Left ventricle myocardium superior (tissue), 1 donor: ENCODE data around the gene TMEM245. TPM values are rescaled to one million over a fixed set of nuclear protein-coding genes. Genes with fewer than 3 reads are reported as not detected.

Experiments used
- ATAC-seq: fragments of 200-7000 bp; cut with Tn5 transposase; one replicate; pipeline ENCODE4 v1.9.1; 2020; ENCODE audit warnings: mild to moderate bottlenecking, moderate library complexity
- DNase-seq: peaks from one replicate; pipeline ENCODE4 v3.0.0-alpha.2; 2020
- intact Hi-C: fragments of 100-400 bp; cut with micrococcal nuclease; formaldehyde crosslinking; loops from one replicate; pipeline ENCODE4 v1.11.0; 2022
- total RNA-seq: library from RNA; stranded (reverse); fragmentation: NEBNext Ultra II Directional; extraction: Animal tissue kit (Norgen Biotek cat#: 25700); gene quantifications from one replicate; pipeline ENCODE4 v1.2.1, GENCODE V29; 2021
- donor health status: DM: no; HTN: yes; CAD: no; lungs with severe emphysema.

Gene TMEM245
- total RNA-seq, 1 donor from 2014 or later: 112 TPM

DNA sequence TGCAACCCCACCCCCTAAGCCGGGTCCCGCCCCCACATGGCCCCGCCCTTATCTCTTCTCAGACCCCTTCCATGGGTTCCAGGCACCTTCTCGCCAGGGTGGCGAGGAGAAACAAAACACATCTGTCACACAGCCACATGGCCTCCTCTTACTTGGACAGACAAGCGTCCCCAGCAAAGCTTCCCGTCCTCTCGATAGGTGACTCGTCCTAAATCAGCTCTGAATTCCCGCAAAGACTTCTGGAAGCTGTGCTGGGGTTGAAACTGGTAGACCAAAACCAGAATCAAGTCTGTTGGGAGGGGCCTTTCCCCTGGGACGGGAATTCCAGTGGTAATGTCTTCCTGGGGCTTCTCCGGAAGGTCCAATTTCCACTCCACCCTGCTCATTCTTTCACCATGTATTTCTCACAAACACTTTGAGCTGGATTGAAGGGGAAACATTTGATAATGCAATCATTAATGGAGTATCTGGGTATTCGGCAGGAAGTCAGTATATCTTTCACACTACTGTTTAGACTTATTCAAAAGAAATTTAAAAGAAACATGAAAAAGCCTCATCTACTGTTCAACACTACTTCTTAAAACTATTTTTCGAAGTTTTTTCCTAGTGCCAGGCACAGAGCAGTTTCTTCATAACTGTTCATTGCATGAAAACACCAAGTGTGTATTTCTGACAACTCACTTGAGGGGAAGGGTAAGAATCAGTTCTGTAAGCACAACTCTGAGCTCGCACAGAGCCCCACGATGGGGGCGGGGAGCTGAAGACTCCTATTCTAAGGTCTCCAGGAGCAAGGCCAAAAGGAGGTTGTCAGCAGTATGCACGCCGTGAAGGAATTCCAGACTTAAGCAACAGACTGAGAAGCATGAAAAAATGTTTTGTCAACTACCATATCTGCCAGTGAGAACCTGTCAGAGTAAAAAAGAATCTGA lies 105.8 kb downstream of the TMEM245 start:
- intact Hi-C loops: no loop called here
- ATAC-seq: no peak
- DNase-seq: peak; percentile 39

DNA sequence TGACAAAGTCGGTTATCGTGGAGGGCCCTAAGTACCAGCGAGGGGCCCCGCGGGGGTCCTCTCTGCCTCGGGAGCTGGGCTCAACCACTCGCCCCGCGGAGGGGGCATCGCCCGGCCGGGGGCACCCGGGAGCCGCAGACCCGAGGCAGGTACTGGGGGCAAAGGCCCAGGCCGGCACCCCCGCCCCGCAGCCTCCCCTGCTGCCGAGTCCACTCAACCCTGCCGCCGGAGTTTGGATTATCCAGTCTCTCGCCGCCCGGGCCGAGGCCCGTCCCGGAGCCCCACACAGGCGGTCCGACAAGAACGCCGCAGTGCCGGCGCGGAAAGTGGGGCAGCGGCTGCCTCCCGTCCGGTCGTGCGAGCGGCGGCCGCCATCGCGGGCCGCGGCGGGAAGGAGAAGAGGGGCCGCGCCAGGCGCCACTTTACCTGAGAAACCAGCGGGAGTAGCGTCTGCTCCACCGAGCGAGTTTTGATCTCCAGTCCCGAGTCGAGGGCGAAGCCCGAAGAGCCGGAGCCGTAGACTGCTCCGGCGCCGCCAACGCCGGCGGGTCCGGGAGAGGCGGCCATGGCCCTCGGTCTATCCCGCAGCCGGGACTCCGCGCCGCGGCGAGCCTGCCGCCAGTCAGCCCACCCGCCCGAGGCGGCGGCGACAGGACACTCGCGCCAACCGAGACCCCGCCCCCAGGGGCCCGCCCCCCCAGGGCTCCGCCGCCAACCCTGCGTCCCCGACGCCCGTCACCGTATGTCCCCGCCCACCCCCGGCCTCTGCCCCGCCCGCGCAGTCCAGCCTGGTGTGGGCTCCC lies 106.7 kb downstream of the TMEM245 start, which contains the start of gene CTNNAL1:
CTNNAL1 (minus strand) TSS at position 624 of the 803 bp plus-strand sequence; CDS start at position 567, 57 bp downstream.
- peak; percentile 96 for ATAC-seq
- intact Hi-C loops: no loop called here
- DNase-seq: peak; percentile 96

DNA sequence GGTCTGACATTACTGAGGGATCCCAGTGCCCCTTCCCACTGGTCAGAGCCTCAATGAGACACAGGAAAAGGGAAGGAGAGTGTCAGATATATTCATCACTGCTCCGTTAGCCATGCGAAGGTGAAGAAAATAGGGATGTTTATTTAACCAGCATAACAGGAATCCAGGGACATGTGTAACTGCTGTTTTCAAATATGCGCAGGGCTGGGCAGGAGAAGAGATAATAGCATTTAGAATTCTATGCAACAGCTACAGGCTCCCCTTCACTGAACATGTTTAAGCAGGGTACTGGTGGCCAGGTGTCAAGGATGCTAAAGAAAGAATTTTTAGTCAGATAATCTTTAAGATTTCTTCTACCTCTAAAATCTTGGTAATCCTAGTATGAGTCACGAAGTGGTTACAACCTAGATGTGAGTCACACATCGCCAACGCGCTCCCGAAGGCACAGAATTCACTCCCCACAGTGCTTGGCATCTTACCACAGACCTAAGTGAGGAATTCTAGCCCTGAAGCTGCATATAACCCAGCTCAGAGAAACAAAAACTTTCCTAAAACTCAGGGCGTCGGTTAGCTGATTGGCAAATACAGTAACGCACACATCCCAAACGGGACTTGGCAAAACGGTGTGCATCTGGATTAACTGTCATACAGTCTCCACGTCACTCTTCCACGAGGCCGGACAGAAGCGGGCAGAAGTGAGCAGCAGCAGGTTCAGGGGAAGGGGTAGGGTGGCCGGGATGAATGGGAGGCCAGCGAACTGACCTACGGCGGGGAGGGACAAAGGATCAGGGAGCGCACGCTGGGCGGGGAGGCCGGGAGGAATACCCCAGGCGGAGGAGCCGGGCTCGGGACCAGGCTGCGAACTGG lies 107.5 kb downstream of the TMEM245 start:
- DNase-seq (peak; percentile 64), ATAC-seq (peak; percentile 50)
- intact Hi-C loops: no loop called here

DNA sequence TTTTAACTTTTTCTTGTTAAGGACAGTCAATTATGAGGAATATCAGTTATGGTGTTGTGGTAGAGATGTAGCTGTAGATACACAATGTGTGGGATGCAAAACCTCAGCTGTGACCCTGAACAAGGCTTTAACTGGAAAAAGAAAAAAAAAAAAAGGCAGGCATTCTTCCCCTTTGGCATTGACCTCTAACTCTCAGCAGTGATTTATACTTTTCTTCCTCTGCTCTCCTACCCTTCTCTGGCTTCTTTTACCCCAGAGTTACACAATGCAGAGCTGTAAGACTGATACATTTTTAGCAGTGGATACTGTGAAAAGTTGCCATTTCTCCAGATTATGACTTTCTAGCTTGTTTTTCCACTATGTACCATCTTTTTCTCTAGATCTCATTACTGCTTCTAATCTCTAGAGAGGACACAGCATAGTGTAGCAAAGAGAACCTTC lies 108.5 kb downstream of the TMEM245 start:
- ATAC-seq (no peak), DNase-seq (no peak)
- intact Hi-C loops: no loop called here

DNA sequence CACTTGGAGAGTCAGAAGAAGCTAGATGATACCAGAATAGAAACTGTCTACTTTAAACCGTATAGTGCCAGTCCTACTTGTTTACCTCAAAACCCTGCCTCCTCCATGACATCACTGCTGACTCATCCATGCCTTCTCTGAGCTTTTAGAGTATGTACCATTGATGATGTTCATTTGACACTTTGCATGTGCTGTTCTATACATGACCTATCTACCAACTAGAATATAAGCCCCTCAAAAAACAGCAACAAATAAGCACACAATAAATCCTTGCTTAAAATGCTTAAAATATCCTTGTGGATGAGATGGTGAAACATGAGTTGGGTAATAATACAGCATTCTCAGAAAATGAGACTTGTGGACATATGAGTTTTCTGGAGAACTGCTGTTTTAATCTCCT lies 109.0 kb downstream of the TMEM245 start:
- DNase-seq (no peak), ATAC-seq (no peak)
- intact Hi-C loops: no loop called here

DNA sequence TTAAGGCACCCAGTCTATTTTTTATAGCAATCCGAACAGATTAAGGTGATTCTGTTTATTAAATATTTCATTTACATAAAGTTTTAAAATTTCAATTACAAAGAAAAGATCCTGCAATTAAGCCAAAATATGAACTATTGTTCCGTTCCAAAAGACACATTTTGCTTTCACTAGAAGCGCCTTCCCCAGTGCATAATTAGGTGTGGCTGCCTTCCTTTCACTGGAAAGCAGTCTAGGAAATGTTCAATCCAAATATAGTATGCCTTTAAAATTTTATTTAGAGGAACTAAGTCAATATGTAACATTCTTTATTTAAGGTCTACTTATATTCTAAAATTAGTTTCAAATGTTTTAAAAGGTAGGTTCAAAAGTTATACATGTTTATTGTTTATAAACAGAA lies 114.1 kb downstream of the TMEM245 start:
- no peak for DNase-seq
- intact Hi-C loops: no loop called here
- no peak for ATAC-seq

DNA sequence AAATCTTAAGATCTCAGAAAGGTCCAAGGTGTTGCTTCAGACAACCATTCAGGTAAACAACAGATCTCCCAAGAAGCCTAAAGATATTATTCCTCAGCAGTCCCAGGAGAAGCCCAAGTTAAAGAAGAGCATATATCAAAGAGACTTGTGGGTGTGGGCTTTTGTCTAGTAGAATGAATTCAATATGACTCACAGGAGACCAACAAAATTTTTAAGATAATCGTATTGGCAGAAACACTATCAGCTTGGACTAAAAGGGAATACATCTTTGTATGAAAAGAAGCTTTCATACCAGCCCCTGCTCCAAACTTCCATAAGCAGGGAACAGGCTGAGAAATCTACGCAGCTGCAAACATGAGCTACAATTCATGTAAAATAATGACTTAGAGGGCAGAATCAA lies 116.6 kb downstream of the TMEM245 start:
- DNase-seq: no peak
- ATAC-seq: no peak
- intact Hi-C loops: no loop called here

DNA sequence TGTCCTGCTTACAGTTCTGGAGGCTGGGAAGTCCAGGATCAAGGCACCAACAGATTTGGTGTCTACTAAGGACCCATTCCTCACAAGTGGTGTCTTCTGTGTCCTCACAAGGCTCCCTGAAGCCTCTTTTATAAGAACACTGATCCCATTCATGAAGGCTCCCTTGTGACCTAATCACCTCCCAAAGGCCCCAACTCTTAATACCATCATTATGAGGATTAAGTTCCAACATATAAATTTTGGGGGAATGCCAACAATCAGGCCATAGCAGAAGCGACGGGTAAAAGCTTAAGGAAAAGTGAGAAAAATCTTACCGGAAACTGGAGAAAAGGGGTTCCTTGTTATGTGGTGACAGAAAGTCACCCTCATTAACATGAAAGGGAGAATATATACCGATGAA lies 117.6 kb downstream of the TMEM245 start:
- intact Hi-C loops: no loop called here
- ATAC-seq (no peak), DNase-seq (no peak)

DNA sequence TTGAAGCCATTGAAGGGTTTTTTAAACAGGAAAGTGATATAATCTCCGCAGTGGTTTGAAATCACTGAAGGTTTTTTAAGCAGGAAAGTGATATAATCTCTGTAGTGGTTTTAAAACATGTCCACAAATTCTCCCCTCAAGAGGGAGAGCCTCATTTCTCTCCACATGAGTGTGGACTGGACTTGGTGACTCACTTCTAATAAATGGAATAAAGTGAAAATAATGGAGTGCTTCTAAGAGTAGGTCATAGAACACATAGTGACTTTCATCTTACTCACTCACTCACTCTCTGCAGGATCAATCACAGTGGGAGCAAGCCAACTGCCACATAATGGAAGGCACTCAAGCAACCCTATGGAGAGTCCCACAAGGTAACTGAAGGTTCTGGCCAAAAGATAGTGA lies 118.5 kb downstream of the TMEM245 start:
- no peak for DNase-seq
- ATAC-seq: no peak
- intact Hi-C loops: no loop called here

DNA sequence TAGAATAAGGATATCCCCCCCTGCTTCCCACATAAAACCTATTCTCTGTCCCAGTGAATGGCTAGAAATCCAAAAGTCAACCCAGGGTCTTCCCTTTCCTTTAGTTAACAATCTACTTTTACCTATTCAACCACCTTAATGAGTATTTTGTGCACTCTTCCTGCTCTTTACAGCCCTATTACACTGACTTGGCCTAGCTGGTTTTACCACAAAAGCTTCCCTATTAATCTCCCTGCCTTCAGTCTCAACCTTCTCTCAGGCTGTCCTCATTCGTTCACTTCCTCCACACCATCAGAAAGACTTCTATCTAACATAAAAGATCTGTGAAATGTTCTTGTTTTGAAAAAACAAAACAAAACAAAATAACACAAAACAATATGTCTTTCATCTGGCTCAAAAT lies 122.6 kb downstream of the TMEM245 start:
- no peak for ATAC-seq
- intact Hi-C loops: no loop called here
- DNase-seq: no peak

DNA sequence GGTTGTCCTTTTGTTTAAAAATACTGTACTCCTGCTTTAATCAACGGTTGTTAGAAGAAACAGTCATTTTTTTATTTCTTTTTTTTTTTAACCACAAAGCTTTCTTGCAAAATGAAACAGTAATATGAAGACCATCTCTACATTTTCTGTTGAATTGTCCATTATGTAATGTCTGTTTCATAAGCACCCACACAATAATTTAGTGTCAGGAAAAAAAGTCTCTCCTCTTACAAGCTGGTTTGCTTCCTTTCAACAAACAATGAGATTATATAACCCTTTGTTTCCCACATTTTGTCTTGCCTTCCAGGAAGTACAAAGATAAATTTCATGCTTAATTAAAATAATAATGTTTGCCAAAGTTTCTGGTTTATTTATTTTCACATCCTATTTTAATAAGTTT lies 123.1 kb downstream of the TMEM245 start:
- ATAC-seq (no peak), DNase-seq (no peak)
- intact Hi-C loops: no loop called here

DNA sequence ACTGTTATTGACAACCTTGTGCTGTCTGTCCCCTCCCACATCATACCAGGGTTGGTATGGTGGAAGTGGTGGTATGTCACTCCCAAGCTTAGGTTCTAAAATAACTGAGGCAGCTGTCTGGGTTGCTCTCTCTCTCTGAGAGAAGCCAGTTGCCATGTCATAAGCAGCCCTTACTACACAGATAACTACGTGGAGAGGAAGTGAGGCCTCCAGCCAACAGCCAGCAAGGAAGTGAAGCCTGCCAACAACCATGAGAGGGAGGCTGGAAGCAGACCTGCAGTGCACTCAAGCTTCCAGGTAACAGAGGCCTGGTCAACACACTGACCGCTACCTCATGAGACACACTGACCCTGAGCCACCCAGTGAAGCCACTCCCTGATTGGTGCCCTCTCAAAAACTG lies 125.1 kb downstream of the TMEM245 start:
- DNase-seq (peak; percentile 62), ATAC-seq (peak; percentile 93)
- intact Hi-C loops: no loop called here

DNA sequence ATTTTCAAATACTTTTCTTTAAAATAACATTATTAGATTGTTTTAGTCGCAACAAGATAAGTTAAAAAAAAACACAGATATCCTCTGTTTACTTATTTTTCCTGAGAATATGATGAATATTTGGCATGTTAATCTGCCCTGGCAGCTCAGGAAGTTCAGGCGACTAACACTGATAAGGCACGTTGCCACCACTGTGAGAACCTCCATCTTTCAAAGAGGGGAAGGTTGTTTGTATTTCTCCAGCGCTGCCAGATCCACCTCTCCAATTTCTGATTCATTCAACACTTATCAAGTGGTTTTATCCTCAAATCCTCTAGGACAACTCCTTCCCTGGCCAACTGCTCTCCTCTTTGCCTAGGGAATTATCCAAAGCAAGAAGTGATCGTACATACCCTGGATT lies 128.3 kb downstream of the TMEM245 start:
- intact Hi-C loops: no loop called here
- ATAC-seq: no peak

DNA sequence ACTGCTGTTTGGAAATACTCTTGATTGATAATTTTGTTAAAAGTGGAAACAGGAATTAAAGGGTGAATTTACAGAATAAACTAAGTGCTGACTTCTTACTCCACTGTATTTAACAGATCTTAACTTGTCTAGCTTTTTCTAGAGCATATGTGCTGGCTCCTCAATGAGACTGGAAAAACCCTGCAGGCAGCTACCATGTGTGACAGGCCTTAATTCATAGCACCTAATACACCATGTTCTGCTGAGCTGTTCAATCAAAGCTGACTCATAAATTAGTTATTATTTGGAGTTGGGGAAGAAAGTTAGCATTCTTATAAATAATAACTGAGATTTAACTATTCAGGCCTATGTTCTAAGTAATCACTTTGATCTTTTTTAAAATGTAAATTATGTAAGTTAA lies 135.9 kb downstream of the TMEM245 start:
- intact Hi-C loops: no loop called here
- no peak for DNase-seq
- no peak for ATAC-seq

More for the DNA sequence above, 128.3 kb downstream of the TMEM245 start:
- no peak for DNase-seq

DNA sequence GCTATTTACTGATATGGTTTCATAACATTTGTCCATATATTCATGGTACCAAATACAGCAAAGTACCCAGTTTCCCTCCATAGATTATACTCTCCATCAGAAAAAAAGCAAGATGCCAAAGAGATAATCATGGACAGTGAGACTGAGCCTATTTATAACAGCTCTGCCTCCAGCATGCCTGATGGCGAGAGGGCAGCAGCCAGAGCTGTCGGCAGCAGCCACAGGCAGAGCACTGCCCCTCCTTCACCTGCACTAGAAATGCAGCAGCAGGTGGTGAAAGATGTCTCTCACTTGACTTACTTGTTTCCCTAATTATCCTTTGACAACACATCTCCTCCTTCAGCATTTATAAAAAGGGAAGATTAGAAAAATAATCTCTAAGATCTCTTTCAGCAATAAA lies 138.9 kb downstream of the TMEM245 start:
- intact Hi-C loops: no loop called here
- peak; percentile 48 for DNase-seq
- ATAC-seq: peak; percentile 87

DNA sequence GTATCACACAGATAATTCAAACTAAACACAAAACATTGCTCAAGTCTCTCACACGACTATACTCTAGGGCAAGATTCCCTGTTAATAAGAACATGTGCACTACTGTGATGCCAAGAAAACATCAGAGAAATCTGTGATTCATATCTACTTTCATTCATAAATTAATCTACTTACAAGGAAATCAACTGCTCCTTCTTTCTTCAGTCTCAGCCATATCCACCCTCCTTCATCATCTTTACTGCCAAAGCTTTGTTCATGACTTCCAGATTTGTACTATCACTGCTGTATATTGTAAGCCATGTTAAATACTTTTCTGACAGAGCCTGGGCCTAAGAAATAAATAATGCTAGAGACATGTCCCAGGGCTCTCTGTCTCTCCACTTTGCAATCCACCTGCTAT lies 141.5 kb downstream of the TMEM245 start:
- DNase-seq (no peak), ATAC-seq (no peak)
- intact Hi-C loops: no loop called here

DNA sequence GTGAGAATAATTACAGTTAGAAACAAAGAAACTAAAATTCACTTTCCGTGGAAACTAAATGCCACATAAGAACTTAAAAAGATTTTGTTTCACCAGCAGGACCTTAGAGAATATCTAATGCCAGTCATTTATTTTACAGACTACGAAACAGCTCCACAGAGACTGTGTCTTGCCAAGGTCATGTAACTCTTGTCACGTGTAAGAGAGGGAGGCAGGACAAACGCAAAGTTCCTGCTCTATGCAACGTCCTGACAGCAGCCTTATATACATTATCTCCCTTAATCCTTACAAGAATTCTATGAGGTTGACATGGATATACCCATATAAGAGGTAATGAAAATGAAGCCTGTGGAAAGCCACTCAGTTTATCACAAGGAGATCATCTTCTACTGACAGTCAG lies 145.9 kb downstream of the TMEM245 start:
- peak; percentile 80 for ATAC-seq
- intact Hi-C loops: no loop called here
- no peak for DNase-seq

DNA sequence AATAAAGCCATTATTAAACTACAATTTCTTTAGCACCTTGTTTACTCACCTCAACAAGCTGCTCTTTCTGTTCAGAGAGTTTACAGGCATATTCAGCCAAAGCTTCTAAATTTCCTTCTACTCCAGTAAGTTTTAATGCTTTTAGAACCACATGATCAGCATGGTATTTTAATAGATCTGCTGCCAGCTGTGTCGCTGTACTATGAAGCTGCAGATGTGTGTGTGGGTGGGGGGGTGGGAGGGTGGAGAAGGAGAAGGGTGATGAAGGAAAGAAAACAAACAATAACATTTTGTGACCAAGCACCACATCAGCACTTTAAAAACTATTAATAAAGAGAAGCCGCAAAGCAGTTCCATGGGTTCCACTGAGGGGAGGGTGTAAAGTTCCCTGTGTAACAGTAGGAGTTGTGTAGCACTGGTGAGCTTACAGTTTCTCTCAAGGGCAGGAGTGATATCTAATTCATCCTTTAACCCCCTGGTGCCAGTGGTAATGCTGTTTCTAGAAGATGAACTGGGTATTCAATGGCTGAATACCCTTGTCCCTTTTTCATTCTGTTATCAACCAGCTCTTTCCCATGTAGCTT lies 147.0 kb downstream of the TMEM245 start:
- ATAC-seq (peak; percentile 60), DNase-seq (no peak)
- intact Hi-C loops: no loop called here

DNA sequence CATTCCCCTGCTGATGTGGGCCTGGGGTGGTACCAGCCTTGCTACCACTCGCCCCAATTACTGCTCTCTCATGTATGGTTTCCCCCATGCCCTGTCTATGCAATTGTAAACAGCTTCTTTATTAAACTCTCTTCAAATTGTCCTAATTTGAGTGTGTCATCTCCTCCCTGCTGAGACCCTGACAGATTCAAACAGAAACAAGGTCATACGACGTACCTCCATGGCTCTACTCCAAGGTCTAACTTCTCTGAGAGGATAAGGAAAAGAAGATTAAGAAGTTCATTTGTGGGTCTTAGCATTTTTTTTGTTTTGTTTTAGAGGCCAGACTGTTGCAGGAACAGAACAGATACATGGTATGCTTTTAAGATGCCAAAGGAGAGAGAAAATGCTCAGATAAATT lies 147.6 kb downstream of the TMEM245 start:
- intact Hi-C loops: no loop called here
- no peak for DNase-seq
- no peak for ATAC-seq
